Vagina (tissue), 2 donors: ENCODE measurements around the gene SPIN1.

Source experiments
- CTCF ChIP-seq, 3 experiments: fragments of 450-650 bp in 2 of 3; fragments of 200-600 bp in 1 of 3; sonication (generic) in 1 of 3; IDR thresholded peaks; one replicate each; pipeline ENCODE4 v1.5.1; 2017 to 2019; ENCODE audit warnings: antibody characterized with exemption in 3 of 3, mild to moderate bottlenecking in 2 of 3, moderate library complexity in 2 of 3
- POLR2A ChIP-seq, 2 donors: fragments of 450-650 bp; IDR thresholded peaks; one replicate each; pipeline ENCODE4 v1.6.1; 2017; ENCODE audit warnings: antibody characterized with exemption in 2 of 2, mild to moderate bottlenecking in 2 of 2, moderate library complexity in 2 of 2
- POLR2AphosphoS5 ChIP-seq, 2 donors: sonication (generic); formaldehyde crosslinking; IDR thresholded peaks; one replicate each; pipeline ENCODE4 v1.9.0; 2017; ENCODE audit warnings: antibody characterized with exemption in 2 of 2, mild to moderate bottlenecking in 2 of 2, low read depth in 1 of 2; ENCODE audit not compliant: insufficient read depth in 1 of 2

GRCh38 chr9:88458716-88459465, 70.6 kb downstream of the SPIN1 start:
- no peak for TF ChIP-seq CTCF (IDR thresholded peaks at IDR 0.05)
- no peak for TF ChIP-seq POLR2A (IDR thresholded peaks at IDR 0.05)
- no peak for TF ChIP-seq POLR2AphosphoS5 (IDR thresholded peaks at IDR 0.05; ENCODE audit: insufficient read depth in 1 of 2, low read depth in 1 of 2)
